ENCODE measurements around the gene CIPC.

CIPC gene

GRCh38 chr14:77106666-77107065 lies 8.6 kb downstream of the CIPC start:
- H3K27me3 ChIP-seq (replicated peaks) = no peaks in the 10 kb centered on the region
- no peak overlapping the region for H3K4me3 ChIP-seq (ENCODE audit: low read depth, low read length)
- no peak overlapping the region for H3K27ac ChIP-seq
- DNase-seq = no peak
- no peak for TF ChIP-seq CTCF (IDR thresholded peaks at IDR 0.05; ENCODE audit: low read depth, low read length, missing control alignments)
- in situ Hi-C loops (cut with HindIII; ENCODE audit: low pct_ligation_motif_present, low sequenced_read_pairs) = no loop called here
- peaks cover 9% of the 10 kb centered on the region for H3K36me3 ChIP-seq (replicated peaks)

DNA sequence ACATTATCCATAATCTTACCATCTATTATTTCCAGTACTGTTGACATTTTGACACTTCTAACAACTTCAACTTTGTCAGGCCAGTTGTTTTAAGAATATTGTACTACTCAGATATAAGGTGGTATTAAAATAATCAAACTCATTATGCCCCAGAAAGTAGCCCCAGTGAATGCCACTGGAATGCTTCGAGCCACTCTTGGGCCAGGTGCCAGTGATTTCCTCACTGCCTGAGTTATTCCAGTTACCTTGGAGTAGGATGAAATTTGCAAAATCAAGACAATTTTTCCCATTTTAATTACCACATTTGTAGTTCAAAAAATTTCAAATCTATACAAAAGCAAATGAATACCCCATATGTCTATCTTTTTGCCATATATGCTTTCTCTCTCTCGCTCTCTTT lies 9.2 kb downstream of the CIPC start:
- no peak for DNase-seq
- Histone ChIP-seq H3K36me3 (replicated peaks) (peaks cover 11% of the 10 kb centered on the region), H3K4me3 (ENCODE audit: low read depth, low read length) (no peak overlapping the region), H3K27ac (no peak overlapping the region), H3K27me3 (replicated peaks) (no peaks in the 10 kb centered on the region)
- in situ Hi-C loops (cut with HindIII; ENCODE audit: low pct_ligation_motif_present, low sequenced_read_pairs) = no loop called here
- no peak for TF ChIP-seq CTCF (IDR thresholded peaks at IDR 0.05; ENCODE audit: low read depth, low read length, missing control alignments)

- H3K36me3 ChIP-seq (replicated peaks) = peaks cover 17% of the 10 kb centered on the region
- H3K27ac ChIP-seq = no peak overlapping the region
- no peaks in the 10 kb centered on the region for H3K27me3 ChIP-seq (replicated peaks)
- no peak overlapping the region for H3K4me3 ChIP-seq (ENCODE audit: low read depth, low read length)
- no peak for TF ChIP-seq CTCF (IDR thresholded peaks at IDR 0.05; ENCODE audit: low read depth, low read length, missing control alignments)
- DNase-seq = no peak
- in situ Hi-C loops (cut with HindIII; ENCODE audit: low pct_ligation_motif_present, low sequenced_read_pairs) = no loop called here
Measured at GRCh38 chr14:77108753-77109152, 10.7 kb downstream of the CIPC start.

GRCh38 chr14:77109656-77110055 lies 11.6 kb downstream of the CIPC start:
- in situ Hi-C loops (cut with HindIII; ENCODE audit: low pct_ligation_motif_present, low sequenced_read_pairs) = no loop called here
- TF ChIP-seq CTCF (IDR thresholded peaks at IDR 0.05; ENCODE audit: low read depth, low read length, missing control alignments) = no peak
- H3K36me3 ChIP-seq (replicated peaks) = peaks cover 26% of the 10 kb centered on the region
- H3K27me3 ChIP-seq (replicated peaks) = no peaks in the 10 kb centered on the region
- no peak overlapping the region for H3K4me3 ChIP-seq (ENCODE audit: low read depth, low read length)
- no peak for DNase-seq
- H3K27ac ChIP-seq = no peak overlapping the region

- no peak for TF ChIP-seq CTCF (IDR thresholded peaks at IDR 0.05; ENCODE audit: low read depth, low read length, missing control alignments)
- H3K36me3 ChIP-seq (replicated peaks) = peaks cover 30% of the 10 kb centered on the region
- H3K27me3 ChIP-seq (replicated peaks) = no peaks in the 10 kb centered on the region
- no peak overlapping the region for H3K4me3 ChIP-seq (ENCODE audit: low read depth, low read length)
- in situ Hi-C loops (cut with HindIII; ENCODE audit: low pct_ligation_motif_present, low sequenced_read_pairs) = no loop called here
- no peak for DNase-seq
- no peak overlapping the region for H3K27ac ChIP-seq
Measured at GRCh38 chr14:77110286-77110685, 12.2 kb downstream of the CIPC start.

DNA sequence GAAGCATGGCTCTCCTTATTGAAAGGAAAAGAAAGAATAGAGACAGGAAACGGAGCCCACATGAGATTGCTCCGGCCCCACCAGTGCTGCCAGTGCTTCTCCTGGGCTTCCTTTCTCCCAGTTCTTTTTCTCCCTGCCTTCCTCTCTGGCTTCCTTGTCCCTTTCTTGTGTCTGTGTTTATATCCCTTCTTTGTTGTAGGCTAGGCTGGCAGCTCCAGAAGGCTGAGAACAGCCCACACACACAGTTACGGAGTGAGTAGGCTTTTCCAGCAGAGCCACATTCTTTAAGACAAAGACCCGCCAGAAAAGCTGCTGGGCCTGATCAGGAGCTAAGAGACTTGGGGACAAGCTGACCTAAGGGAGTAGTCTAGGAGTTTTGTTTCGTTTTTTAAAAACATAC lies 13.0 kb downstream of the CIPC start:
- Histone ChIP-seq H3K27ac (no peak overlapping the region), H3K4me3 (ENCODE audit: low read depth, low read length) (no peak overlapping the region), H3K27me3 (replicated peaks) (no peaks in the 10 kb centered on the region), H3K36me3 (replicated peaks) (peaks cover 30% of the 10 kb centered on the region)
- TF ChIP-seq CTCF (IDR thresholded peaks at IDR 0.05; ENCODE audit: low read depth, low read length, missing control alignments) = no peak
- in situ Hi-C loops (cut with HindIII; ENCODE audit: low pct_ligation_motif_present, low sequenced_read_pairs) = no loop called here
- no peak for DNase-seq

All from brain microvascular endothelial cell (primary cell).